DOHH2 (cell line): ENCODE data around the gene PRSS16.

Source experiments
- H3F3A ChIP-seq: fragments of 200-600 bp; sonication (generic), shearing (Covaris generic); 2 replicates; pipeline ENCODE4 v1.6.0; 2016; ENCODE audit warnings: antibody characterized with exemption, mild to moderate bottlenecking; ENCODE audit not compliant: control insufficient read depth, insufficient read depth
- H3K27ac ChIP-seq: fragments of 200-600 bp; sonication (generic); 2 replicates; pipeline ENCODE4 v1.5.1; 2014; ENCODE audit warnings: low read depth, mild to moderate bottlenecking, low read length, moderate library complexity
- H3K27me3 ChIP-seq: fragments of 200-600 bp; sonication (generic); 2 replicates; pipeline ENCODE4 v1.6.1; 2014; ENCODE audit warnings: mild to moderate bottlenecking, low read length, mixed read lengths; ENCODE audit not compliant: control insufficient read depth
- H3K36me3 ChIP-seq: fragments of 200-600 bp; sonication (generic); 2 replicates; pipeline ENCODE4 v1.6.1; 2014; ENCODE audit warnings: mild to moderate bottlenecking, low read length, moderate library complexity, mixed read lengths; ENCODE audit not compliant: control insufficient read depth
- H3K4me1 ChIP-seq: fragments of 200-600 bp; sonication (generic); 2 replicates; pipeline ENCODE4 v1.6.1; 2014; ENCODE audit warnings: mild to moderate bottlenecking, low read length, mixed read lengths; ENCODE audit not compliant: control insufficient read depth
- H3K4me2 ChIP-seq: fragments of 200-600 bp; sonication (generic); 2 replicates; pipeline ENCODE4 v1.6.0; 2014; ENCODE audit warnings: mild to moderate bottlenecking, low read length, moderate library complexity
- H3K4me3 ChIP-seq: fragments of 200-600 bp; sonication (generic); 2 replicates; pipeline ENCODE4 v1.5.1; 2014; ENCODE audit warnings: mild to moderate bottlenecking, low read length, mixed read lengths
- H3K79me2 ChIP-seq: fragments of 200-600 bp; sonication (generic); 2 replicates; pipeline ENCODE4 v1.6.1; 2014; ENCODE audit warnings: mild to moderate bottlenecking, low read length, mixed read lengths; ENCODE audit not compliant: control insufficient read depth
- H3K9me2 ChIP-seq: fragments of 200-600 bp; sonication (generic); replicated peaks from 2 replicates; pipeline ENCODE4 v1.6.1; 2014; ENCODE audit warnings: mild to moderate bottlenecking, low read length, mixed read lengths; ENCODE audit not compliant: control insufficient read depth
- H3K9me3 ChIP-seq: fragments of 200-600 bp; sonication (generic); 2 replicates; pipeline ENCODE4 v1.6.1; 2014; ENCODE audit warnings: antibody characterized with exemption, low read length, mixed read lengths; ENCODE audit not compliant: control insufficient read depth, insufficient read depth
- H4K20me1 ChIP-seq: fragments of 200-600 bp; sonication (generic); 2 replicates; pipeline ENCODE4 v1.6.0; 2014; ENCODE audit warnings: low read depth, mild to moderate bottlenecking, antibody characterized with exemption, low read length, moderate library complexity; ENCODE audit not compliant: control insufficient read depth, insufficient read depth
- CTCF ChIP-seq: fragments of 200-600 bp; sonication (generic); IDR thresholded peaks from one replicate; pipeline ENCODE4 v1.5.1; 2014; ENCODE audit warnings: antibody characterized with exemption, mild to moderate bottlenecking, low read depth, low read length; ENCODE audit not compliant: poor library complexity, severe bottlenecking
- EZH2phosphoT487 ChIP-seq: fragments of 200-600 bp; sonication (generic); IDR thresholded peaks from 2 replicates; pipeline ENCODE4 v1.6.1; 2017; ENCODE audit warnings: borderline replicate concordance, mild to moderate bottlenecking, antibody characterized with exemption, low read length, moderate library complexity, mixed read lengths

PRSS16 gene

GRCh38 chr6:27283279-27283678 is 35.8 kb downstream of the PRSS16 start:
- Histone ChIP-seq H3K4me1 (no peaks in the 10 kb centered on the region), H3K4me3 (no peak overlapping the region), H3K36me3 (no peaks in the 10 kb centered on the region), H3K9me2 (no peaks in the 10 kb centered on the region), H4K20me1 (no peaks in the 10 kb centered on the region), H3K79me2 (no peaks in the 10 kb centered on the region), H3K4me2 (no peak overlapping the region), H3K27me3 (peaks cover 24% of the 10 kb centered on the region), H3K9me3 (no peaks in the 10 kb centered on the region), H3K27ac (no peak overlapping the region), H3F3A (no peaks in the 10 kb centered on the region)
- TF ChIP-seq CTCF (no peak), EZH2phosphoT487 (no peak)

GRCh38 chr6:27286141-27286540 is 38.6 kb downstream of the PRSS16 start:
- Histone ChIP-seq H3K4me3 (no peak overlapping the region), H3K27ac (no peak overlapping the region), H3K9me2 (no peaks in the 10 kb centered on the region), H3K36me3 (no peaks in the 10 kb centered on the region), H3F3A (no peaks in the 10 kb centered on the region), H3K4me1 (no peaks in the 10 kb centered on the region), H3K27me3 (peaks cover 38% of the 10 kb centered on the region), H3K79me2 (no peaks in the 10 kb centered on the region), H3K9me3 (no peaks in the 10 kb centered on the region), H3K4me2 (no peak overlapping the region), H4K20me1 (no peaks in the 10 kb centered on the region)
- TF ChIP-seq CTCF: no peak
- no peak for TF ChIP-seq EZH2phosphoT487

GRCh38 chr6:27287751-27288135 is 40.2 kb downstream of the PRSS16 start:
- no peaks in the 10 kb centered on the region for H3F3A ChIP-seq
- TF ChIP-seq CTCF (no peak), EZH2phosphoT487 (no peak)
- no peaks in the 10 kb centered on the region for H3K36me3 ChIP-seq
- no peaks in the 10 kb centered on the region for H4K20me1 ChIP-seq
- no peaks in the 10 kb centered on the region for H3K4me1 ChIP-seq
- no peak overlapping the region for H3K4me3 ChIP-seq
- no peaks in the 10 kb centered on the region for H3K9me3 ChIP-seq
- no peaks in the 10 kb centered on the region for H3K9me2 ChIP-seq
- H3K27me3 ChIP-seq: peaks cover 32% of the 10 kb centered on the region
- no peak overlapping the region for H3K4me2 ChIP-seq
- no peaks in the 10 kb centered on the region for H3K79me2 ChIP-seq
- no peak overlapping the region for H3K27ac ChIP-seq
